ENCODE data around the gene RIPK1. TPM values are rescaled to one million over a fixed set of nuclear protein-coding genes. Genes with fewer than 3 reads are reported as not detected.

Gene RIPK1
- total and polyA plus RNA-seq, 10 of the 15 experiments (the other 5 are each of a cell fraction or from before 2014, with no cell fraction given), result 1.6 to 11.2 (median 6.3) TPM

- TF ChIP-seq ZNF687 (IDR thresholded peaks at IDR 0.05) (no peak), NFIC (IDR thresholded peaks at IDR 0.05; ENCODE audit: low read depth, low read length) (no peak)
Observed at GRCh38 chr6:3041606-3042005, 26.7 kb upstream of the RIPK1 start (continued).

GRCh38 chr6:3045369-3045768 is 22.9 kb upstream of the RIPK1 start:
- no peak for FAIRE-seq
- in situ Hi-C loops (cut with MboI), result loop anchor here (5.0 kb wide), 1 partner anchor 43 kb away; no protein-coding TSS in a partner anchor
- intact Hi-C loops (cut with micrococcal nuclease; ENCODE audit: unreplicated experiment), result no loop called here
- H3K9me3 ChIP-seq (replicated peaks; ENCODE audit: control insufficient read depth, insufficient read depth, low read length), result no peaks in the 10 kb centered on the region; the same call in 2 of the 3 replicates
- H3K4me3 ChIP-seq, result no peak overlapping the region
- no peaks in the 10 kb centered on the region for H4K20me1 ChIP-seq (ENCODE audit: control insufficient read depth, insufficient read depth)
- BruUV-seq (replicated peaks), result no TSS peak
- H3K4me2 ChIP-seq (ENCODE audit: control insufficient read depth, insufficient read depth), result no peak overlapping the region
- no peaks in the 10 kb centered on the region for H3K4me1 ChIP-seq (ENCODE audit: control insufficient read depth, insufficient read depth, low read length)
- RAD21 ChIA-PET (ENCODE audit: unreplicated experiment), result interaction anchor here (0.6 kb wide), 1 partner anchor 48 kb away, joined by 3 read pairs; no protein-coding TSS in a partner anchor
- no peak overlapping the region for H2AFZ ChIP-seq (ENCODE audit: control insufficient read depth, low read depth, low read length)
- POLR2A ChIA-PET, result no interaction called here
- CTCF ChIA-PET, result interaction anchor here (0.5 kb wide), 1 partner anchor 44 kb away, joined by 3 read pairs; no protein-coding TSS in a partner anchor
- no peak for ATAC-seq
- H3K27ac ChIP-seq (ENCODE audit: control insufficient read depth, insufficient read depth), result no peak overlapping the region
- no peak overlapping the region for H3K9ac ChIP-seq (ENCODE audit: control insufficient read depth, insufficient read depth, low read length)
- no peaks in the 10 kb centered on the region for H3K79me2 ChIP-seq (ENCODE audit: control insufficient read depth, insufficient read depth, low read length)
- peaks cover 0 to 6% of the 10 kb centered on the region in 2 experiments; a peak in 2 of 4 replicates for H3K27me3 ChIP-seq (replicated peaks in 1 of 2; ENCODE audit: control insufficient read depth in 2 of 2, insufficient read depth in 2 of 2, low read length in 1 of 2)
- 29% methylated on average over 5 of the region's 5 CpGs for WGBS (ENCODE audit: insufficient coverage, insufficient replicate concordance, low lambda C conversion rate, missing lambda C conversion rate)
- SMC1A ChIA-PET (ENCODE audit: uncharacterized antibody, unreplicated experiment), result interaction anchor here (0.6 to 2.0 kb wide), 2 partner anchors 44 to 1483 kb away, joined by 3 to 4 read pairs; no protein-coding TSS in a partner anchor
- DNase-seq (ENCODE audit: low read depth, low spot score), result no peak
- H3K36me3 ChIP-seq (ENCODE audit: control insufficient read depth in 2 of 2, insufficient read depth in 2 of 2, low read length in 1 of 2), result no peaks in the 10 kb centered on the region
- TF ChIP-seq MYB (IDR thresholded peaks at IDR 0.05; ENCODE audit: borderline replicate concordance, low read depth, low read length) (no peak), ZBTB4 (CRISPR knock-in tag; IDR thresholded peaks at IDR 0.05) (no peak), ZZZ3 (IDR thresholded peaks at IDR 0.05; ENCODE audit: control insufficient read depth, insufficient read length, low read depth) (no peak), CEBPZ (IDR thresholded peaks at IDR 0.05; ENCODE audit: low read depth, low read length) (no peak), RAD21 (IDR thresholded peaks at IDR 0.05; ENCODE audit: insufficient read depth, low read depth, low read length) (no peak), E2F4 (IDR thresholded peaks at IDR 0.05; ENCODE audit: low read depth, low read length) (no peak), IRF4 (IDR thresholded peaks at IDR 0.05; ENCODE audit: low read depth, low read length) (no peak)

Measured in GM12878 (cell line).